Renal cortical epithelial cell (primary cell): ENCODE results near the gene PLCB2. TPM values are rescaled to one million over a fixed set of nuclear protein-coding genes. Genes with fewer than 3 reads are reported as not detected.
A peak's percentile ranks its signal among the peaks of the same experiment; 100 is the strongest.

Experiments
- DNase-seq: peaks from one replicate; pipeline ENCODE4 v3.0.0-alpha.2; 2011; ENCODE audit warnings: low read depth
- total RNA-seq: library from RNA; depleted of rRNA; stranded (reverse); fragments of >200 nt; gene quantifications from 2 replicates; pipeline ENCODE4 v1.2.3, GENCODE V29; 2014

PLCB2 gene
- total RNA-seq, 1 donor from 2014 or later: not detected

DNA sequence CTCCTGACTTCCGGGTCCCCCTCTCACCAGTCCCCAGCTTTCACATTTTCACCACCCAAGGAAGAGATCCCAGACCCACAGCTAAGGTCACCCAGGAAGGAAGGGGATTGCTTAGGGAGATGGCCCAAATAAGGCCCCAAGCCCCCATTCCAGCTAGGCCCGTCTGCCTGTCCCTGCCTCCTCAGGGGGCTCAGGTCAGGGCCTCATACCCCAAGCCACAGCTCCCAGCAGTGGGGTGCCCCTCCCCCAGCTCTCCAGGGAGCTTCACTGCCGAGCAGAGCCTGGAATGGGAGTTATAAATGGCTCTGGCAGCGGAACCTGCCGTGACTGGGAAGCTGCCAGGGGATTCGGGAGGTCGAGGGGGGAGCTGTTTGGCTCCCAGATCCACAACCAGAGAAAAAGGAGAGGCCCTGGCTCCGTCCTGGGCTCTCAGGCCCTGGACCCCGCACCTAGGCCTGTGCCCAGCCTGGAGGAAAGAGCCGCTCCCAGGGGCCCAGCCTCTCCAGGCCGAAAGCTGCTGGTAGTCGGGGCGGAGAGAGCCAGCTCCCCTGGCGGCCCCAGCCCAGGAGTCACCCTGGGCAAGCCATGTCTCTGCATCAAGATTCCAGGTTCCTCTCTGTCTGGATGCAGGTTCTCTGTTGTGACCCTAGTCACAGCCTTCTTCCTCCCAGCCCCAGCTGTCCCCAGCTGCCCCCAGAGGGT lies 32.5 kb upstream of the PLCB2 start:
- DNase-seq: no peak

- no peak for DNase-seq
These were observed 31.8 kb upstream of the PLCB2 start for GRCh38 chr15:40339621-40339945.

- DNase-seq: peak; percentile 85
These were observed 31.3 kb upstream of the PLCB2 start for GRCh38 chr15:40338921-40339620.

DNA sequence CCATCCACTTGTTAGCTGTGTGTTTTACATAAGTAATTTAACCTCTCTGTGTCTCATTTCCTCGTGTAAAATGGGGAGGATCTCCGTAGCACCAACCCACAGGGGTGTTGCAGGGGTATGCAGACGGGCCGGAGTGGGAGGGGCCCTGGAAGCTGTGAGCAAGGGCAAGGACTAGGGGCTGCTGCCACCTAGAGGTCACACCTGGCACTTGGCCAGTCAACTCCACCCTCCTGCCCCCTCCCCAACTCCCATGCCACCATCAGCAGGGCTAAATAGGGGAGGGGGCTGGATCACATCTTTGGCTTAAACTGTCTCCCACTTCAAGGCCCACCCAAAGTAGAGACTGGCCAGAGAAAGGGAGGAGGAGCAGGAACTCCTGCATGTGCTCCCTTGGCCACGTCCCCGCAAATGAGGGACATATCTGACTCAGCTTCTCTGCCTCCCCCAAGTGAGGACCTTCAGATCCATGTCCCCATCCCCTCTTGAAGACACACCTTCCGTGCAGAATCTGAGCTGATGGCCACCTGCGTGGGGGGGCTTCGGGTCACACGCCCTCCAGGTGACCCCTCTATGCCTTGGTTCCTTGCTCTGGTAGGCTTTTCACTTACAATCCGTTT lies 30.4 kb upstream of the PLCB2 start:
- peak; percentile 33 for DNase-seq

DNA sequence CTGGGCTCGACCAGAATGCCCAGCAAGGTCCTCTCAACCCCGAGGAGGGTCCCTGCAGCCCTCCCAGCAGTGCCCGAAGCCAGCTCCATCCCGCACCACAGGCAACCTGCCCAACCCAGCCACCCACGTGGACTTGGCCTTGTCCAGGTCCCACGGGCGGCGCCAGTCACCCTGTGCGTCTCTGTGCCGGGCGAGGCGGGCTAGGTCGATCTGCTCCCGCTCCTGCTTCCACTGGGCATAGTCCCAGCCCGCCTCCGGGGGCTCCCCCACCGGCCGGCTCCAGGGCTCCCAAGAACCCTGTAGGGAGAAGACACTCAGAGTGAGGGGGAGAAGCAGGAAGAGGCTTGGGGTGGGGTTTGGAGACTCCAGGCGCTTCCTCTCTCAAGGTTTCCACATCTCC lies 29.9 kb upstream of the PLCB2 start:
- DNase-seq: no peak

DNA sequence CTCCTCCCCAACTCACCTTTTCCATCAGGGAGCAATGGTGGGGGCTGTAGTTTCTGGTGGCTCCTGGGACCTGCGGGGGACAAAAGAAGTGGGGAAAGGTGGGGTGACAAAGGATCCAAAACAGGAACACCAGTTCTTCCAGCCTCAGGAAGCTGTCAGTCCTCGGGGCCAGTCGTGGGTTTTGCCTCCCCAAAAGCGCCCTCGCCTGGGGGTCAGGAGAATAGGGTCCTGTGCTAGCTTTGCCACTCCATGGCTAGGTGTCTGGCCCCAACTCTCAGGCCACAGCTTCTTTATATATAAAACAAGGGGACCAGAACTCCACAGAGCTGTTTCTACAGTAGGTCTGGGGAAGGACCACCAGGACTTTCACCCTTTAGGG lies 29.0 kb upstream of the PLCB2 start:
- DNase-seq: no peak

DNA sequence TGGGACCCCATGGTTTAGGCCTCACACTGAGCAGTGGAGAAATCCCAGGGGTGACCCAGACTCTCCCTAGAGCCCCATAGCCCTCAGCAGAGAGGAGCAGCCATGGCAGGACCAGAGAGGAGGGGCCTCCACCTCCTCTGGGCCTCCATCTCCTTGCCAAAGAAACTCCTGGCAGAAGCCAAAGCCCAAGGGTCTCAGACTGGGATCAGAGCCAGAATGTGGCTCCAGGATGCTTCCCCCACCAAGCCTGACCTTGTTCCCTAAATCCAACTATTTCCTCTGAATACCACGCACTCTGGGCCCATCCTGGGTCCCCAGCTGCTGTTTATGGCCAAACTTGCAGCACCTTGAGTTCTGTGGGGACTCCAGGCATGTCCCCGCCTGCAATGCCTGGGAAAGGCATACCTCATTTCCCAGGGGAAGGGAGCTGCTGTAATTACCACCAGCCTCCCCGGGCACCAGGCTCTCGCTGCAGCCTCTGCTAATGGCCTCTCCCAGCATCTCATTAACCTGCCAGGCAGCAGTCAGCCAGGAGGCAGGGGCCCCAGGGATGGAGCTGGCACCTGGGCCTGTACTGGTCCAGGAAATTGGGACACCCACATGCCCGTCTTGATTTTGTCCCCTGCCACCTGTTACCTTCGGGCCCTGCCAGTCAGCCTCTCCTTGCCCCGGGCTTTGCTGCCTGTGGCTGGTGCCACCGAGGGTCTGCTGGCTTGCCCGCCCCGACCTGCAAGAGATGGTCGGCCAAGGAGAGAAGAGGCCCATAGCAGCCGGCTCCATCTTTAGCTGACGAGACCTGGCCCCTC lies 28.4 kb upstream of the PLCB2 start:
- no peak for DNase-seq

DNA sequence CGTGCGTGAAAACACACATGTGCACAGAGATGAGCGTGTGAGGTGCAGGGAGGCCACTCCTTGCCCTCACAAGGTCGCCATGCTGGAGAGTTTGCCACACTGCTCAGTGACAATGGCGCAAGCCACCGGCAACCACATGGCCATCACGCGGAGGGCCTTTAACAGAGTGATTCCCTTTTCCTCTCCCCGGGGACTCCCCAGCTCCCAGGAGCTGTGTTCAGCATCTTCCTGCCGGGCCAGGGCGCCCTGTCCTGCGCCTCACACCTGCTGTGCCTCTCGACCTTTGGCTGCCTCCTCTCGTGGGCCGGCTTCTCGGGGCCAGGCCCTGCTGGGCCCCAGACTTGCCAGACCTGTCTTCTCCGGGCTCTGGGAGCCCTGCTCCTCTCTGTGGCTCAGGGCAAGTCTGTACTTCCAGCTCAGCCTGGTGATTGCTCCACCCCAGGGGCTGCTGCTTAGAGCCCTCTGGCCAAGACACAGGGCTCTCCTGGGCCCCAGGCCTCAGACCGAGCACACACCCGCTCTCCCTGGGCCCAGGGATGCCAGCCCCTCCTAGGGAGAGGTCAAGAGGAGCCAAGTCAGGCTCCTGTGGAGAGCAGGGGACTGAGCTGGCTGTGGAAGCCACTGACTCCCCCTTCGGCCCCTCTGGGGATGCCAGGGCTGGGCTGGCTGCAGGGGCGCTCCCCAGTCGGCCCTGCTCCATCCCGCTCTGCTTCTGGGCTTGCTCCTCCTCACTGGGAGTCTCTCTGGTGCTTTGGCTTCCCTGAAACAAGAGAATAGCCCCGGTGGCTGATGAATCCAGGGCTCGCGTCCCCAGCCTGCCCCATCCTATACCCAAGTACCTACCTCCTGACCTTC lies 27.4 kb upstream of the PLCB2 start:
- DNase-seq: no peak

DNA sequence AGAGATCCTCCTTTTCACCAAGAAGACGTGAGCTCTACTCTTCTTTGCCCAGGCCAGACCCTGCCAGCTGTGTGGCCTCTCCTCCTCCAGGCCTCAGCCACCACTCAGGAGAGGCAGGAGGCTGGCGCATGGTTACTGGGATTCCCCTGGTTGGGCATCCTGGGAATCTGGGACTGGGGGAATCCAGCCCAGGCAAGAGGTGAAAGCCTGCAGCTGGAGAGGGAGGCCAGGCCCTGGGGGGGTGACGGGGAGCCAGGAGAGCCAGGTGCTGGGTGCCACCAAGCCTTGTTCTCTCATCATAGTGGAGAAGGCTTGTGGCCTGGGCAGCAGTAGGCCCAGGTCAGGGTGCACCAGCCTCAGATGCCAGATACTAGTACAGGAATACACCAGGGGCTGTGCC lies 26.8 kb upstream of the PLCB2 start:
- no peak for DNase-seq

DNA sequence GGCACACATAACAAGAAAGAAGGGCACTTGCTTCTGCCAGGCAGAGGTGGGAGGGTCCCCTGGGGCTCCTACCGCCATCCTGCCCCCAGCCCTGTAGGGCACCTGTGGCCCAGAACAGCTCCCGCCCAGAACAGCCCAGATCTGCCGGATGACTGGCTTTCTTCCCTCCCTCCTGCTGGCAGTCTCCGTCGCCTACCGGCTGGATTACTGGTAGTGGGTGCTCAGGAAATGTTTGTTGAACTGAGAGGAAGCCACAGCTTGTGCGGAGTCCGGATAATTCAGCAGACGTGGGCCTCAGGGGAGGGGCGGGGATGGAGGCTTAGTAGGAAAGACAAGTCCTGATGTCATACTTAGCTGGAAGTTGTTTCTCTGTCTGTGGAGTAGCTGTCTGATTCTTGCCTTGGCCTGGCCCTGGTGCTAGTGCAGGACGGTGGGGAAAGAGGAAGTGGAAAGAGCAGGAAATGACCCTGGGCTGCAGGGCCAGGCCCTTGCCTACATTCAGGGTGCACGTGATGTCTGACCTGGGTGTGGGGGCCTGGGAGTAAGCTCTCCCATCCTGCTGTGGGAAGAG lies 26.3 kb upstream of the PLCB2 start:
- DNase-seq: no peak

DNA sequence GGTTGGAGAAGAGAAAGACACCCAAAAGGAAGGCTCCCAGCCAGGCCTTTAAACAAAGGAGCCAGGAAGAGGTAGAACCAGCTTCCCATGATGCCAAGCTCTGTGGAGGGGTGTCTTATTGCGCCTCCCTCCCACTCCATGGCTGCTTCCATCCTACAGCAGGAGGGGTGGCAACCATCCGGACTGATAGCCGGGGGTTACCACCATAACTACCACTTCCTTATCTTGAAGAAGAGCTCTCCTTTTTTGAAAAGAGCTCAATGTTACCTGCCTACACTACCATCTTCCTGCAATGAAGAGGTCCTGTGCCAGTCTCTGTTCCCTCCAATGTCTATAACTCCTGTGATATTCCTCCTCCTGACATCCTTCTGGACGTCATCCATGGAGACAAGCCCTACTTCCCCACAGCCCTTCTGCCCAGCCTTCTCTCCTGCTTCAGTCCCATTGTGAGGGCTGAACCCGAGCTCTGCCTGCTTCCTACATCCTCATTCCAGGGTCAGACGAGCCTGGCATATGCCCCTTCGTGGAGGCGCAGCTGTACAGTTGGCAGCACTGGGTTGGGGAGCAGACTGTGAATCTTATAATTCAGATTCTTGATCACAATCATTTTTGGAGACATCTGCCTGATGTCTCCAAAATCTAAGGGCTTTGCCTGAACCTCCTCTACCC lies 24.5 kb upstream of the PLCB2 start:
- no peak for DNase-seq

DNA sequence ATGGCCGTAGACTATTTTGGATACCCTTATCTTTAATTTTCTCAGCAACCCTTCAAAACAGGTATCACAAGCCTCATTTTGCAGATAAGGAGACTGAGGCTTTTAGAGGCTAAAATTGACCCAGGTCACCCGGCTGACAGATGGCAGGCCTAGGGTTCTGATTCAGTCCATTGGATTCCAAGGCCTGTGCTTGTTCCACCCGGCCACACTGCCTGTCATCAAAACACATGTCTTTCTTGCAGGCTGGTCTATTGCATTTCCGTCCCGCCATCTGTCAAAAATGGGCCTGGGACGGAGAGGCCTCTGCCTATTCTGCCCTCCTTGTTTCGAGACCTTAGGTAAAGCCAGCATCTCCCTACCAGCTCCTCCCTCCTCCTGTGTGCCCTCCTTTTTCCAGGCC lies 23.9 kb upstream of the PLCB2 start:
- no peak for DNase-seq

DNA sequence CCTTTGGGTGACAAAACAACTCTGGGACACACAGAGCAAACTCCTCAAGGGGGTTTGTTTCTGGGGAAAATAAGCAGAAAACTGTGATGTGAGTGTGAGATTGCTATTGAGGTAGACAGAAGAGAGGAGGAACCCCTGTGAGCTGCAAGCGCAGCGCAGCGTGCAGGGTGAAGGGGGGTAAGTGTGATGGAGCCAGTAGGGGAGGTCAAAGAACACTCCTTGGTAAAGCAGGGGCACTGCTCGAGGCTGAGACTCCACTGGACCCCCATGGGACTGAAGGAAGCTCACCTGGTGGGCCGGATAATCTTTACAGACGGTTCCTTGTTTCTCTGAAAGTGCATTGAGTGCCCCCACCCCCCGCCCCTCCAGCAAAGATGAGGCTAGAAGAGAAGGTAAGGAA lies 23.3 kb upstream of the PLCB2 start:
- DNase-seq: no peak

GRCh38 chr15:40330368-40330836 lies 22.7 kb upstream of the PLCB2 start:
- DNase-seq: no peak

GRCh38 chr15:40329804-40330203 lies 22.1 kb upstream of the PLCB2 start:
- no peak for DNase-seq

- no peak for DNase-seq
These were observed 21.0 kb upstream of the PLCB2 start for GRCh38 chr15:40328751-40329150.

DNA sequence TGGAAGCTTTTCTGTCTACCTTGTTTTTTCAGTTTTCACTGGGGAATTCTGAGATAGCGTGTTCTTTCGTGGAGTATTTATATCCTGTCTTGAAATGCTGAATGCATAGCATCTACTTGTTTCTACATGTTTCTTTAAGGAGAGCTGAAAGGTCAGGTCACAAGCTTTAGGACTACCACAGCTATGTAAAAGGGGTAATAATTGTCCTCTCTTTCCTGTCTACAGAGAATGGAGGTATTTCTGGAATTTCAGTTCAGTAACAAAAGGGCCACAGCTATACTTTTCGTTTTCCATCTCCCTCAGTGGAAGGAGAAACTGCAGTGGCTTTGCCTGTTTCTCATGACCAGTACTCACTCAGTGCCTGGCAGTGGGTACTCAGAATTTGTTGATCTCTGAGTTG lies 20.4 kb upstream of the PLCB2 start:
- peak; percentile 50 for DNase-seq

- DNase-seq: no peak
These were observed 19.7 kb upstream of the PLCB2 start for GRCh38 chr15:40327457-40327856.

DNA sequence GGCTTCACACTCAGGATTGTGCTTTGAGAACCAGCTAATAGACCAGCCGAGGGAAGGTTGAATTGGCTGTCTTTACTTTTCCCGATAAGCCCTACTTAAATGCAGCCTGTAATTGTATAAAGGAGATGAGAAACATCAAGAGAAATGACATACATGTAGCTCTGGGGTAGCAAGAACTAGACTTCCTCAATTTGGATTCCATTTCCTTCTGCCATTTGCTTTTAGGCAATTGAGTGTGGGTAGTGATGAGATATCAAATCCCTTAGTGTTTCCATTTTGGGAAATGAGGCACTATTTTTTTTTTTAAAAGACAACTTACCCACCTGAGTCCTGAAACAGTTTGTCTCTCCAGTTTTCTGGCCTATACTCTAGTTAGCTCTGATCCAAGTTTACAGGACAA lies 18.0 kb upstream of the PLCB2 start:
- no peak for DNase-seq

DNA sequence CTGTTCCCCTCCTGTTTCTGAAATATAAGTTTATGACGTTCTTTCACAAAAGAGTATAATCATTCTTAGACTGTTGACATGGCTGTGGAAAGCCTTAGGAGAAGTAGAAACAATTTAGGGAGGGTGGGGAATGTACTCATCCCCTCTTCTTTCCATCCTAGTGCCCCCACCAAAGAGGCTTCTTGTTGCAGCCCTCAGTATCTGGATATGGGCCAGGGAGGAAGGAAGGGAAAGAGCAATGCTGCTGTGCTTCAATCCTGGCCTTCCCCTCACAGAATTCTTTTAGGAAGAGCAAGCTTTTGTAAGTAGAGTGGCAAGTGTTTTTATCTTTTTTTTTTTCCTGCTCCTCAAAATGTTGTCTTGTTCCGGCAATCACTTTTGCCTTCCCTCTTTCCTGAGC lies 17.5 kb upstream of the PLCB2 start:
- no peak for DNase-seq
